Measurements from ENCODE around the gene DCN.

DCN gene

DNA sequence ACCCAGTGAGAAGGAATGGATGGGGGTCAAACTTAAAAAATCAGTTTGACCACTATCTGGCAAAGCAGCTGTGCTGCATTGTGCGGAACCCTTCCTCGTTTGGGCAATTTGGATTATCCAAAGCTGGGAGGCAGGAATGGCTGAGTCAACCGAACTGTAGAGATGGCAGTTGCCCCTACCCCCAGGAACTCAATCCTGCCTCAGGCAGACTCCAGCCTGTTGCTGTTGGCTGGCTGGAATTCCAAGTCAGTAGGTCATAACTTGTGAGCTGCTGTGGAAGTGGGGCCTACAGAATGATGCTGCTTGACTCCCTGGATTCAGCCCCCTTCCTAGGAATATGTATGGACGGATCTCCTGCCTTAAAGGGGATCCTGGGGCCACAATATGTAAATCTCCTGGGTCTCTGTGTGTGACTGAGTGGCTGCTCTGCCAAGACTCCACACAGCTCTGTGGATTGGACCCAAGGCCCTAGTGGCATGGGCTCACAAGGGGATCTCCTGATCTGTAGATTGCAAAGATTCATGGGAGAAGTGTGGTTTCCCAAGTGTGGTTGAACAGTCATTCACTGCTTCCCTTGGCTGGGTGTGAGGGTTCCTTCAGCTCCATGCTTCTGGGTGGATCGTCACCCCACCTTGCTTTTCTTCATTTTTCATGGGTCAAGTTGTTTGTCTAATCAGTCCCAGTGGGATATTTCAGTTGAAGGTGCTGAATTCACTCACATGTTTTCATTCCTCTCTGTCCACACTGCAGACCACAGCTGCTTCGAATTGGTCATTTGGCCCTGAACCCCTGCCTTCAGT lies 90.5 kb downstream of the DCN start:
- H3K27me3 ChIP-seq (ENCODE audit: control insufficient read depth, insufficient read depth, low read length): no peaks in the 10 kb centered on the region
- no peak overlapping the region for H3K4me3 ChIP-seq (ENCODE audit: low read length)
- no peaks in the 10 kb centered on the region for H3K36me3 ChIP-seq (ENCODE audit: control insufficient read depth, insufficient read depth, low read length)
- no peaks in the 10 kb centered on the region for H3K4me1 ChIP-seq (ENCODE audit: control insufficient read depth, insufficient read depth, low read length)
- no peaks in the 10 kb centered on the region for H3K9me3 ChIP-seq (ENCODE audit: control insufficient read depth, insufficient read depth, low read length)
- no peak for DNase-seq (ENCODE audit: low read depth, low spot score)
- H3K27ac ChIP-seq (ENCODE audit: low read length): no peak overlapping the region
- whole genome bisulfite sequencing (ENCODE audit: insufficient coverage, insufficient read length): no CpG with 5 or more reads among the region's 6 CpGs

Measured in iPS DF 6.9 (cell line).